Measurements from ENCODE around the gene LIPC. TPM values are rescaled to one million over a fixed set of nuclear protein-coding genes. Genes with fewer than 3 reads are reported as not detected.

The LIPC gene
- total RNA-seq, 2 donors from 2014 or later = 2.9 to 13.8 TPM

- Histone ChIP-seq H3K9me3 (no peaks in the 10 kb centered on the region), H3K36me3 (no peaks in the 10 kb centered on the region), H3K27ac (no peak overlapping the region), H3K9ac (ENCODE audit: low read depth in 2 of 2, low read length in 2 of 2) (no peak overlapping the region), H3K4me1 (peaks cover 3% of the 10 kb centered on the region), H3K4me3 (no peak overlapping the region), H3K27me3 (no peaks in the 10 kb centered on the region)
- DNase-seq = no peak
- TF ChIP-seq CTCF (IDR thresholded peaks at IDR 0.05) = no peak
- intact Hi-C loops (cut with DNase I) = no loop called here
Measured at GRCh38 chr15:58487724-58488120, 55.9 kb downstream of the LIPC start.

- intact Hi-C loops (cut with DNase I) = no loop called here
- peaks cover 3% of the 10 kb centered on the region for H3K4me1 ChIP-seq
- no peak for TF ChIP-seq CTCF (IDR thresholded peaks at IDR 0.05)
- H3K36me3 ChIP-seq = no peaks in the 10 kb centered on the region
- H3K9ac ChIP-seq (ENCODE audit: low read depth in 2 of 2, low read length in 2 of 2) = no peak overlapping the region
- H3K9me3 ChIP-seq = no peaks in the 10 kb centered on the region
- no peak for DNase-seq
- no peaks in the 10 kb centered on the region for H3K27me3 ChIP-seq
- H3K4me3 ChIP-seq = no peak overlapping the region
- no peak overlapping the region for H3K27ac ChIP-seq
Measured at GRCh38 chr15:58489289-58490085, 57.7 kb downstream of the LIPC start.

- no peaks in the 10 kb centered on the region for H3K27me3 ChIP-seq
- H3K36me3 ChIP-seq = no peaks in the 10 kb centered on the region
- H3K9me3 ChIP-seq = no peaks in the 10 kb centered on the region
- H3K27ac ChIP-seq = no peak overlapping the region
- H3K4me1 ChIP-seq = no peaks in the 10 kb centered on the region
- intact Hi-C loops (cut with DNase I) = no loop called here
- H3K9ac ChIP-seq (ENCODE audit: low read depth in 2 of 2, low read length in 2 of 2) = no peak overlapping the region
- DNase-seq = no peak
- H3K4me3 ChIP-seq = no peak overlapping the region
- no peak for TF ChIP-seq CTCF (IDR thresholded peaks at IDR 0.05)
Measured at GRCh38 chr15:58490086-58490887, 58.5 kb downstream of the LIPC start.

- no peaks in the 10 kb centered on the region for H3K4me1 ChIP-seq
- H3K27me3 ChIP-seq = no peaks in the 10 kb centered on the region
- no peak for DNase-seq
- H3K36me3 ChIP-seq = no peaks in the 10 kb centered on the region
- no peak overlapping the region for H3K4me3 ChIP-seq
- no peak for TF ChIP-seq CTCF (IDR thresholded peaks at IDR 0.05)
- H3K27ac ChIP-seq = no peak overlapping the region
- H3K9me3 ChIP-seq = no peaks in the 10 kb centered on the region
- intact Hi-C loops (cut with DNase I) = no loop called here
- H3K9ac ChIP-seq (ENCODE audit: low read depth in 2 of 2, low read length in 2 of 2) = no peak overlapping the region
Measured at GRCh38 chr15:58490888-58491473, 59.2 kb downstream of the LIPC start.

- H3K36me3 ChIP-seq = no peaks in the 10 kb centered on the region
- intact Hi-C loops (cut with DNase I) = no loop called here
- no peak overlapping the region for H3K27ac ChIP-seq
- no peaks in the 10 kb centered on the region for H3K9me3 ChIP-seq
- no peak overlapping the region for H3K9ac ChIP-seq (ENCODE audit: low read depth in 2 of 2, low read length in 2 of 2)
- no peak for DNase-seq
- H3K4me3 ChIP-seq = no peak overlapping the region
- no peak for TF ChIP-seq CTCF (IDR thresholded peaks at IDR 0.05)
- H3K4me1 ChIP-seq = no peaks in the 10 kb centered on the region
- no peaks in the 10 kb centered on the region for H3K27me3 ChIP-seq
Measured at GRCh38 chr15:58491499-58492202, 59.9 kb downstream of the LIPC start.
